Mucosa of descending colon (tissue), 3 donors: Measurements from ENCODE around the gene BTG1. TPM values are rescaled to one million over a fixed set of nuclear protein-coding genes. Genes with fewer than 3 reads are reported as not detected.
"Not testable (repeated sequence)": the region's sequence is repeated elsewhere in the genome, so short reads cannot be mapped to it uniquely, and the experiment has no call there.

Experiments used
- ATAC-seq: fragments of 200-7000 bp; cut with Tn5 transposase; one replicate; pipeline ENCODE4 v1.9.1; 2020; ENCODE audit warnings: mild to moderate bottlenecking, moderate library complexity
- DNase-seq, 3 donors: peaks; one replicate each; pipeline ENCODE4 v3.0.0-alpha.2; 2020
- H3K36me3 ChIP-seq: fragments of 200-600 bp; one replicate; pipeline ENCODE4 v1.8.0; 2021; ENCODE audit warnings: low read depth, mild to moderate bottlenecking
- H3K4me1 ChIP-seq: fragments of 200-600 bp; one replicate; pipeline ENCODE4 v1.8.0; 2021; ENCODE audit warnings: low read depth, mild to moderate bottlenecking
- H3K4me3 ChIP-seq: fragments of 200-600 bp; one replicate; pipeline ENCODE4 v1.8.0; 2021; ENCODE audit warnings: mild to moderate bottlenecking
- H3K9me3 ChIP-seq: fragments of 200-600 bp; one replicate; pipeline ENCODE4 v1.8.0; 2021; ENCODE audit warnings: mild to moderate bottlenecking
- intact Hi-C, 2 donors: fragments of 100-400 bp; cut with DNase I in 1 of 2; cut with micrococcal nuclease in 1 of 2; formaldehyde crosslinking; loops; one replicate each; pipeline versions ENCODE4 v1.11.0 to v1.11.1; 2022; cut with DNase I, micrococcal nuclease
- total RNA-seq, 3 donors: library from RNA; stranded (reverse); fragmentation: NEBNext Ultra II Directional in 2 of 3; extraction: Animal tissue kit (Norgen Biotek cat#: 25700) in 2 of 3; gene quantifications; one replicate each; pipeline versions ENCODE4 v1.2.1 to v1.2.4, GENCODE V29; 2021 to 2023
- TF ChIP-seq, protein P1 (sequence below): fragments of 200-600 bp; IDR thresholded peaks from one replicate; pipeline ENCODE4 v1.8.0; 2022; ENCODE audit warnings: antibody characterized with exemption, mild to moderate bottlenecking
- donor health status: DM: no; HTN: no; CAD: no; lungs with moderate emphysema.
- donor health status: DM: no; HTN: no; CAD: no.
- donor health status: DM: no; HTN: yes; CAD: no.

Gene BTG1
- total RNA-seq, 3 donors from 2014 or later = 124 to 176 (median 147) TPM

DNA sequence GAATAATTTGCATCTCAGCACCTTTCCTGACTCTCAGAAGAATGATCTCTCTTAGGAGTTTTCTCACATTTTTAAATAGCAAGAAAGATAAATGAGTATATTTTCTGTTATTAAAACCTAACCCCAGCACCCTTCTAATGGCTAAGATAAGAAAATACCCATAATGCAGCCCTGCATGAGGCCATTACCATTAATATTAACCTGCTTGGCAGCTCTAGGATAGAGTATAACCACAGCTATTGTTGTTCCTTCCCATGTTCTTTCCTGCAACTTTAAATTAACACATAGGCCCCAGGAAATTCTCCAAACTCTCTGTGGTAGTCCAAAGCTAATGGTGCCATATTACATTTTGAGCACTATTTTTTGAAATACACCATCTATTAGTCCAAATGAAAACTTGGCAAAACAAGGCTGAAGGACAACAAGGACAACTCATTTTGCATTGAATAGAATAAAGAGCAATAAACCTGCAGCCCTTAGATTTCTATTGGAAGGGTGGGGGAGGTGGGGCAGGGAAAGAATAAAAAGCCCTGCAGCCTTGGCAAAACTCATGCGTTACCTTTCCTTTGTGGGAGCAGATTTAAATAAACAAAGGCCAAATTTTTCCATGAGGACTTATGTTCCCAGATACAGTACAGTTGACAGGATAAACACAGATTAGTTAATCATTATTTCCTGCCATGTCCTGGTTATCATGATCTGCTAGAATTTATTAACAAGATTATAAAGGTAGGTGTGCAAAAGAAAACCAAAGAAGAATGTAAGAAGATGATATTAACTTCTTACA is 46.9 kb downstream of the BTG1 start:
- H3K36me3 ChIP-seq = no peaks in the 10 kb centered on the region
- H3K9me3 ChIP-seq = no peaks in the 10 kb centered on the region
- DNase-seq = no peak
- H3K4me3 ChIP-seq = no peak overlapping the region
- ATAC-seq = peak; percentile 53
- TF ChIP-seq, protein P1, sequence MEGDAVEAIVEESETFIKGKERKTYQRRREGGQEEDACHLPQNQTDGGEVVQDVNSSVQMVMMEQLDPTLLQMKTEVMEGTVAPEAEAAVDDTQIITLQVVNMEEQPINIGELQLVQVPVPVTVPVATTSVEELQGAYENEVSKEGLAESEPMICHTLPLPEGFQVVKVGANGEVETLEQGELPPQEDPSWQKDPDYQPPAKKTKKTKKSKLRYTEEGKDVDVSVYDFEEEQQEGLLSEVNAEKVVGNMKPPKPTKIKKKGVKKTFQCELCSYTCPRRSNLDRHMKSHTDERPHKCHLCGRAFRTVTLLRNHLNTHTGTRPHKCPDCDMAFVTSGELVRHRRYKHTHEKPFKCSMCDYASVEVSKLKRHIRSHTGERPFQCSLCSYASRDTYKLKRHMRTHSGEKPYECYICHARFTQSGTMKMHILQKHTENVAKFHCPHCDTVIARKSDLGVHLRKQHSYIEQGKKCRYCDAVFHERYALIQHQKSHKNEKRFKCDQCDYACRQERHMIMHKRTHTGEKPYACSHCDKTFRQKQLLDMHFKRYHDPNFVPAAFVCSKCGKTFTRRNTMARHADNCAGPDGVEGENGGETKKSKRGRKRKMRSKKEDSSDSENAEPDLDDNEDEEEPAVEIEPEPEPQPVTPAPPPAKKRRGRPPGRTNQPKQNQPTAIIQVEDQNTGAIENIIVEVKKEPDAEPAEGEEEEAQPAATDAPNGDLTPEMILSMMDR = no peak
- intact Hi-C loops = no loop called here
- no peaks in the 10 kb centered on the region for H3K4me1 ChIP-seq

DNA sequence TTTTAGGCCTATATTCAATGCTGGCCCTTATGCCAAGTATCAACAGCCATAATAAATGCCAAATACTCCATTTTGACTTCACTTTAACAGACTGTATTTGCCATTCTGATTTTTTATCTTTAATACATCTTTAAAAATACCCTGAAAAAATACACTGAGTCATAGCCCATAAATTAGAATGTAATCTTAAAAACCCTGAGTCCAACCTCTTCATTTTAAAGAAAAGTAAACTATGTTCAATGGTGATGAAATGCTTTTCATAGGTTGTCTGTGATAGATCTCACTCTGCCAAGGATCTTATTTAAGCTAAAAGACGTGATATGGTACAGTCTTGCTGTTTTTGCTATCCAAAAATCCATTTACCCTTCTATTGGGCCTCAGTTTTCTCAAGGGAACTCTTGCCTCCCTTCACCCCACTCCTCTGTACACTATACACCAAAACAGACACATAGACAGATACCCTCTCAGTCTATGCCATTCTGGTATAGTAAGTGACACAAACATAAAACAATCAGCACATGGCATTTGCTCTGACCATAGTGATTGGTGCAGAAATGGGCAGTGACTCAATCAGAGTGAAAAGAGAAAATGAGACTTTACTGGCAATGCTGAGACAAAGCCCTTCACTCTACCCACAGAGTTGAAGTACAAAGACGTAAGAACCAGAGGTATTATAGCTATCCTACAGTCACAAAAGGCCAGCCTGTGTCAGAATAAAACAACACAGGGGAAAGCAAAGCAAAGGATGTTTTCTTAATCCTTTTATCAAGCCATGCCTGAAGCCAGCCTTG is 49.1 kb downstream of the BTG1 start:
- intact Hi-C loops = no loop called here
- Histone ChIP-seq H3K4me3 (no peak overlapping the region), H3K36me3 (no peaks in the 10 kb centered on the region), H3K9me3 (no peaks in the 10 kb centered on the region), H3K4me1 (no peaks in the 10 kb centered on the region)
- TF ChIP-seq, protein P1 = no peak
- DNase-seq (no peak), ATAC-seq (no peak)

DNA sequence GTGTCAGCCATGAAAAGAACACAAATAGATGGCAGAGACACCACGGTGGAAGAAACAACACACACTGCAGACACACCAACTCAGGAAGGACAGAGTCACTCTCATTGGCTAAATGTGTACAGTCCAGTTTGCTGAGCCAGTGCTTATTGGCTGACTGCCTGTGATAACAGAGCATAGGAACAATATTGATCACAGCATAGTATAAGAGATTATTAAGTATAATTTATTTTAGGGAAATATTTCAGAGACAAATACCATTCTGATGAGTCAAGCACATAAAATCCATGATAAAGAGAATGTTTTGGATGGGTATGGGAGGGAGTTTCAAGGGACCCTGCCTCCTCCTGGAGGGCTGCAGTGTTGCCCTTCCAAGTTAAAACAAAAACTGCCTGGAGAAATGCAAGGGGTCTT is 50.9 kb downstream of the BTG1 start:
- H3K4me1 ChIP-seq = no peaks in the 10 kb centered on the region
- no peaks in the 10 kb centered on the region for H3K9me3 ChIP-seq
- TF ChIP-seq, protein P1 = no peak
- intact Hi-C loops = no loop called here
- DNase-seq (no peak), ATAC-seq (no peak)
- no peaks in the 10 kb centered on the region for H3K36me3 ChIP-seq
- no peak overlapping the region for H3K4me3 ChIP-seq

DNA sequence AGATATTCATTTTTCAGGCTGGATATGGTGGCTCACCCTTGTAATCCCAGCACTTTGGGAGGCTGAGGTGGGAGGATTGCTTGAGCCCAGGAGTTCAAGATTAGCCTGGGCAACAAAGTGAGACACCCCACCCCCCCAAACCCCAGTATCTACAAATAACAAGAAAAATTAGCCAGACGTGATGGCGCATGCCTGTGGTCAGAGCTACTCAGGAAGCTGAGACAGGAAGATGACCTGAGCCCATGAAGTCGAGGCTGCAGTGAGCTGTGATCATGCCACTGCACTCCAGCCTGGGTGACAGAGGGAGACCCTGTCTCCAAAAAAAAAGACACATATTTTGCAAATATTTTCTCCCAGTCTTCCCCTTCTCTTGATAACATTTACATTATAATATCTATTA is 51.3 kb downstream of the BTG1 start:
- H3K36me3 ChIP-seq, H3K4me3 ChIP-seq, H3K4me1 ChIP-seq, DNase-seq, ATAC-seq, intact Hi-C loops, H3K9me3 ChIP-seq: not testable (repeated sequence)
